ENCODE results near the gene LIN9.

The LIN9 gene

GRCh38 chr1:226187380-226187779, 121.6 kb downstream of the LIN9 start:
- H3K27ac ChIP-seq (ENCODE audit: low read depth in 2 of 2, low read length in 2 of 2): no peak overlapping the region

GRCh38 chr1:226187019-226187322, 122.0 kb downstream of the LIN9 start:
- Histone ChIP-seq H3K4me1 (ENCODE audit: control insufficient read depth in 2 of 2, insufficient read depth in 2 of 2, low read length in 2 of 2) (peaks cover 18 to 21% of the 10 kb centered on the region in 2 donors), H3K9me3 (ENCODE audit: control insufficient read depth in 2 of 2, low read length in 2 of 2) (no peaks in the 10 kb centered on the region), H3K36me3 (ENCODE audit: control insufficient read depth in 2 of 2, insufficient read depth in 2 of 2, low read length in 2 of 2) (peaks cover 0 to 4% of the 10 kb centered on the region in 2 donors), H3K27me3 (ENCODE audit: control insufficient read depth in 2 of 2, insufficient read depth in 2 of 2, low read length in 2 of 2) (no peaks in the 10 kb centered on the region), H3K4me3 (ENCODE audit: low read length in 2 of 2) (peak overlapping the region; percentile 92 to 94), H3K27ac (ENCODE audit: low read depth in 2 of 2, low read length in 2 of 2) (peak overlapping the region; percentile 94 to 95), H3K9ac (ENCODE audit: low read depth in 1 of 2, low read length in 2 of 2) (peak overlapping the region; percentile 92 to 98)

More at GRCh38 chr1:226187380-226187779, 121.6 kb downstream of the LIN9 start:
- Histone ChIP-seq H3K9me3 (ENCODE audit: control insufficient read depth in 2 of 2, low read length in 2 of 2) (no peaks in the 10 kb centered on the region), H3K27me3 (ENCODE audit: control insufficient read depth in 2 of 2, insufficient read depth in 2 of 2, low read length in 2 of 2) (no peaks in the 10 kb centered on the region), H3K4me1 (ENCODE audit: control insufficient read depth in 2 of 2, insufficient read depth in 2 of 2, low read length in 2 of 2) (peaks cover 13 to 17% of the 10 kb centered on the region in 2 donors), H3K36me3 (ENCODE audit: control insufficient read depth in 2 of 2, insufficient read depth in 2 of 2, low read length in 2 of 2) (peaks cover 0 to 3% of the 10 kb centered on the region in 2 donors), H3K9ac (ENCODE audit: low read depth in 1 of 2, low read length in 2 of 2) (peak overlapping the region in 1 of 2 donors; percentile 98), H3K4me3 (ENCODE audit: low read length in 2 of 2) (peak overlapping the region in 1 of 2 donors; percentile 94)

GRCh38 chr1:226186124-226187018, 122.6 kb downstream of the LIN9 start, which contains the start of gene ACBD3:
Gene ACBD3, minus strand, starts transcription at chr1:226186741. Its CDS starts 66 bp downstream, at chr1:226186675.
- Histone ChIP-seq H3K4me1 (ENCODE audit: control insufficient read depth in 2 of 2, insufficient read depth in 2 of 2, low read length in 2 of 2) (peaks cover 24 to 25% of the 10 kb centered on the region in 2 donors), H3K36me3 (ENCODE audit: control insufficient read depth in 2 of 2, insufficient read depth in 2 of 2, low read length in 2 of 2) (peaks cover under 1 to 4% of the 10 kb centered on the region in 2 donors), H3K9ac (ENCODE audit: low read depth in 1 of 2, low read length in 2 of 2) (peak within 1 kb of the TSS; percentile 92 to 98), H3K27me3 (ENCODE audit: control insufficient read depth in 2 of 2, insufficient read depth in 2 of 2, low read length in 2 of 2) (no peaks in the 10 kb centered on the region), H3K9me3 (ENCODE audit: control insufficient read depth in 2 of 2, low read length in 2 of 2) (no peaks in the 10 kb centered on the region), H3K4me3 (ENCODE audit: low read length in 2 of 2) (peak within 1 kb of the TSS; percentile 92 to 94), H3K27ac (ENCODE audit: low read depth in 2 of 2, low read length in 2 of 2) (peak within 1 kb of the TSS; percentile 94 to 95)

GRCh38 chr1:226185141-226186036, 123.6 kb downstream of the LIN9 start:
- peak overlapping the region; percentile 94 to 95 for H3K27ac ChIP-seq (ENCODE audit: low read depth in 2 of 2, low read length in 2 of 2)
- no peaks in the 10 kb centered on the region for H3K9me3 ChIP-seq (ENCODE audit: control insufficient read depth in 2 of 2, low read length in 2 of 2)
- peak overlapping the region; percentile 92 to 94 for H3K4me3 ChIP-seq (ENCODE audit: low read length in 2 of 2)
- H3K4me1 ChIP-seq (ENCODE audit: control insufficient read depth in 2 of 2, insufficient read depth in 2 of 2, low read length in 2 of 2): peaks cover 25 to 27% of the 10 kb centered on the region in 2 donors
- H3K27me3 ChIP-seq (ENCODE audit: control insufficient read depth in 2 of 2, insufficient read depth in 2 of 2, low read length in 2 of 2): no peaks in the 10 kb centered on the region
- H3K36me3 ChIP-seq (ENCODE audit: control insufficient read depth in 2 of 2, insufficient read depth in 2 of 2, low read length in 2 of 2): peaks cover 3 to 4% of the 10 kb centered on the region in 2 donors
- peak overlapping the region; percentile 92 to 98 for H3K9ac ChIP-seq (ENCODE audit: low read depth in 1 of 2, low read length in 2 of 2)

GRCh38 chr1:226181996-226182714, 126.8 kb downstream of the LIN9 start:
- Histone ChIP-seq H3K27ac (ENCODE audit: low read depth in 2 of 2, low read length in 2 of 2) (peak overlapping the region in 1 of 2 donors; percentile 9), H3K4me3 (ENCODE audit: low read length in 2 of 2) (peak overlapping the region in 1 of 2 donors; percentile 20), H3K9me3 (ENCODE audit: control insufficient read depth in 2 of 2, low read length in 2 of 2) (no peaks in the 10 kb centered on the region), H3K9ac (ENCODE audit: low read depth in 1 of 2, low read length in 2 of 2) (no peak overlapping the region), H3K36me3 (ENCODE audit: control insufficient read depth in 2 of 2, insufficient read depth in 2 of 2, low read length in 2 of 2) (peaks cover 3 to 4% of the 10 kb centered on the region in 2 donors), H3K4me1 (ENCODE audit: control insufficient read depth in 2 of 2, insufficient read depth in 2 of 2, low read length in 2 of 2) (peaks cover 25 to 27% of the 10 kb centered on the region in 2 donors), H3K27me3 (ENCODE audit: control insufficient read depth in 2 of 2, insufficient read depth in 2 of 2, low read length in 2 of 2) (no peaks in the 10 kb centered on the region)

All from mucosa of rectum (tissue), 2 donors.